HepG2 (cell line): ENCODE measurements around the gene PLEKHG4. TPM values are rescaled to one million over a fixed set of nuclear protein-coding genes. Genes with fewer than 3 reads are reported as not detected.
A peak's percentile ranks its signal among the peaks of the same experiment; 100 is the strongest.

ENCODE experiments used
- ARID3A ChIP-seq: IDR thresholded peaks from 2 replicates; pipeline ENCODE4 v1.6.1; 2012; ENCODE audit warnings: low read depth, low read length, improper control_type of control experiment
- ATAD3A ChIP-seq: sonication (generic); formaldehyde crosslinking; IDR thresholded peaks from 2 replicates; pipeline ENCODE4 v1.4.0; 2020; ENCODE audit warnings: missing genetic modification reagents
- BHLHE40 ChIP-seq: IDR thresholded peaks from 2 replicates; pipeline ENCODE4 v1.6.1; 2011; ENCODE audit warnings: low read length, improper control_type of control experiment
- FOXM1 ChIP-seq: sonication (generic); formaldehyde crosslinking; IDR thresholded peaks from 2 replicates; pipeline ENCODE4 v1.5.0; 2020; ENCODE audit warnings: missing genetic modification reagents
- GABPA ChIP-seq, 2 experiments: IDR thresholded peaks; 2 replicates each; pipeline ENCODE4 v1.6.1; 2011 to 2016; ENCODE audit warnings: low read depth in 2 of 2, low read length in 1 of 2, missing biosample characterization in 1 of 2, missing genetic modification characterization in 1 of 2
- IKZF1 ChIP-seq: fragments of 450-650 bp; IDR thresholded peaks from 2 replicates; pipeline ENCODE4 v1.7.1; 2016
- IRF9 ChIP-seq: sonication (generic); formaldehyde crosslinking; IDR thresholded peaks from 2 replicates; pipeline ENCODE4 v1.8.0; 2022; ENCODE audit warnings: missing genetic modification reagents, mild to moderate bottlenecking, borderline replicate concordance
- NR0B2 ChIP-seq: sonication (generic); formaldehyde crosslinking; IDR thresholded peaks from 2 replicates; pipeline ENCODE4 v1.4.0; 2020; ENCODE audit warnings: mild to moderate bottlenecking, missing genetic modification reagents
- NR2C2 ChIP-seq: sonication (generic); formaldehyde crosslinking; IDR thresholded peaks from 2 replicates; pipeline ENCODE4 v1.4.0; 2020; ENCODE audit warnings: missing genetic modification reagents, mild to moderate bottlenecking, moderate library complexity, borderline replicate concordance
- PAWR ChIP-seq: sonication (generic); formaldehyde crosslinking; IDR thresholded peaks from 2 replicates; pipeline ENCODE4 v1.4.0; 2020; ENCODE audit warnings: missing genetic modification reagents, mild to moderate bottlenecking, borderline replicate concordance
- PHF8 ChIP-seq: sonication (generic); formaldehyde crosslinking; IDR thresholded peaks from 2 replicates; pipeline ENCODE4 v1.5.0; 2020; ENCODE audit warnings: missing genetic modification reagents
- PRPF4 ChIP-seq: fragments of 200-400 bp; formaldehyde crosslinking; IDR thresholded peaks from 2 replicates; pipeline ENCODE4 v1.6.1; 2016; ENCODE audit warnings: low read length, low read depth; ENCODE audit not compliant: poor library complexity, severe bottlenecking
- RFX3 ChIP-seq: IDR thresholded peaks from 2 replicates; pipeline ENCODE4 v1.6.1; 2016; ENCODE audit warnings: missing biosample characterization, missing genetic modification reagents
- SNAI1 ChIP-seq: sonication (generic); formaldehyde crosslinking; IDR thresholded peaks from 2 replicates; pipeline ENCODE4 v1.5.0; 2020; ENCODE audit warnings: mild to moderate bottlenecking, missing genetic modification reagents, borderline replicate concordance
- TBX2 ChIP-seq: sonication (generic); formaldehyde crosslinking; IDR thresholded peaks from 2 replicates; pipeline ENCODE4 v1.5.0; 2020; ENCODE audit warnings: missing genetic modification reagents, mild to moderate bottlenecking, borderline replicate concordance
- ZFP91 ChIP-seq: sonication (generic); formaldehyde crosslinking; IDR thresholded peaks from 2 replicates; pipeline ENCODE4 v1.9.0; 2022; ENCODE audit warnings: missing genetic modification reagents, mild to moderate bottlenecking, borderline replicate concordance
- ZNF30 ChIP-seq: sonication (generic); formaldehyde crosslinking; IDR thresholded peaks from 2 replicates; pipeline ENCODE4 v1.5.0; 2020; ENCODE audit warnings: mild to moderate bottlenecking, missing genetic modification reagents
- ZNF33A ChIP-seq: sonication (generic); formaldehyde crosslinking; IDR thresholded peaks from 2 replicates; pipeline ENCODE4 v1.5.1; 2020; ENCODE audit warnings: missing genetic modification reagents, mild to moderate bottlenecking, moderate library complexity, borderline replicate concordance
- ZNF546 ChIP-seq: sonication (generic); formaldehyde crosslinking; conservative IDR thresholded peaks from 2 replicates; pipeline ENCODE4 v1.8.1; 2023; ENCODE audit warnings: mild to moderate bottlenecking, missing genetic modification reagents
- ZNF558 ChIP-seq: sonication (generic); formaldehyde crosslinking; IDR thresholded peaks from 2 replicates; pipeline ENCODE4 v1.9.0; 2022; ENCODE audit warnings: mild to moderate bottlenecking, missing genetic modification reagents, borderline replicate concordance
- ZNF775 ChIP-seq: sonication (generic); formaldehyde crosslinking; IDR thresholded peaks from 2 replicates; pipeline ENCODE4 v1.4.0; 2020; ENCODE audit warnings: missing genetic modification reagents, mild to moderate bottlenecking, moderate library complexity, borderline replicate concordance
- ZSCAN29 ChIP-seq: sonication (generic); formaldehyde crosslinking; conservative IDR thresholded peaks from 2 replicates; pipeline ENCODE4 v1.4.0; 2020; ENCODE audit warnings: mild to moderate bottlenecking, missing genetic modification reagents
- polyA plus RNA-seq, 8 experiments: library from polyadenylated mRNA; depleted of rRNA in 3 of 8; stranded (reverse) in 7 of 8; unstranded in 1 of 8; fragments of >200 nt; fragmentation: Illumina TruSeq in 4 of 8; extraction: Trizol in 4 of 8; gene quantifications; 2 replicates each; pipeline versions ENCODE4 v1.2.1 to v1.2.3, GENCODE V29; 2011 to 2016; ENCODE audit warnings: low read depth in 4 of 8, missing spikeins in 1 of 8, mixed read lengths in 1 of 8; ENCODE audit not compliant: insufficient read depth in 1 of 8
- total RNA-seq, 5 experiments: library from RNA; depleted of rRNA; stranded (reverse); fragments of >200 nt; fragmentation: Illumina TruSeq; extraction: Trizol; gene quantifications; 2 replicates each; pipeline ENCODE4 v1.2.3, GENCODE V29; 2016; ENCODE audit warnings: low read depth in 1 of 5

The PLEKHG4 gene
- total and polyA plus RNA-seq, 2 of the 13 experiments (the other 11 are each of a cell fraction or from before 2014, with no cell fraction given): 7.1 to 13.6 TPM

GRCh38 chr16:67279296-67280089 lies at the start of gene PLEKHG4 (continued):
- TF ChIP-seq IRF9 (CRISPR knock-in tag) (peak; percentile 63; the same call in 1 of the 2 replicates), ZNF546 (CRISPR knock-in tag) (peak; percentile 96; the same call in 1 of the 2 replicates), TBX2 (CRISPR knock-in tag) (peak; percentile 60; the same call in 1 of the 2 replicates), PAWR (CRISPR knock-in tag) (no peak), PRPF4 (no peak), ATAD3A (CRISPR knock-in tag) (0 out of 2 replicates have a peak, but pooled peaks have one; percentile 10), ARID3A (no peak), ZSCAN29 (CRISPR knock-in tag) (no peak), RFX3 (CRISPR knock-in tag) (no peak), SNAI1 (CRISPR knock-in tag) (no peak), NR0B2 (CRISPR knock-in tag) (no peak; the same call in 1 of the 2 replicates), ZNF33A (CRISPR knock-in tag) (no peak), PHF8 (CRISPR knock-in tag) (no peak; the same call in 1 of the 2 replicates), NR2C2 (CRISPR knock-in tag) (peak; percentile 64; the same call in 1 of the 2 replicates), IKZF1 (no peak), ZNF558 (peak; percentile 95; the same call in 1 of the 2 replicates), ZFP91 (CRISPR knock-in tag) (peak; percentile 64), GABPA (IDR thresholded peaks at IDR 0.05; ENCODE audit: low read depth, low read length) (peak; percentile 39; the same call in 1 of the 2 replicates), GABPA (CRISPR knock-in tag; IDR thresholded peaks at IDR 0.05; ENCODE audit: low read depth) (no peak), FOXM1 (no peak), ZNF30 (0 out of 2 replicates have a peak, but pooled peaks have one; percentile 55), BHLHE40 (peak; percentile 75), ZNF775 (no peak)
